Endothelial cell of umbilical vein (primary cell): ENCODE results near the gene ITGA11. TPM values are rescaled to one million over a fixed set of nuclear protein-coding genes. Genes with fewer than 3 reads are reported as not detected.

ENCODE experiments used
- BruUV-seq: library from RNA; stranded (reverse); fragments of 400-500 nt; replicated peaks from 2 replicates; lab custom pipeline; 2021; lab: Mats Ljungman, UMichigan
- CTCF ChIA-PET: fragments of 300-600, 350-600 bp; sonication (Branson Sonifier 250); formaldehyde crosslinking; loops from one replicate; lab custom pipeline; 2021; ENCODE audit warnings: antibody characterized with exemption, inconsistent platforms; lab: Charles Lee
- POLR2A ChIA-PET: fragments of 300-600, 350-600 bp; sonication (Branson Sonifier 250); formaldehyde crosslinking; loops from one replicate; lab custom pipeline; 2021; ENCODE audit warnings: antibody characterized with exemption, inconsistent platforms; lab: Charles Lee
- DNase-seq: peaks from one replicate; pipeline ENCODE4 v3.0.0-alpha.2; 2011; ENCODE audit warnings: low read depth, low spot score
- FAIRE-seq: peaks from 2 replicates; lab custom pipeline; 2011; peaks lifted over from hg19 to GRCh38; lab: Jason Lieb, UNC
- H2AFZ ChIP-seq: 2 replicates; pipeline ENCODE4 v1.6.0; 2012; ENCODE audit warnings: low read depth, low read length, control low read depth, inconsistent platforms
- H3K27ac ChIP-seq: 2 replicates; pipeline ENCODE4 v1.5.1; 2011; ENCODE audit warnings: low read depth, mild to moderate bottlenecking, control low read depth, low read length, moderate library complexity; ENCODE audit not compliant: insufficient read depth
- H3K27me3 ChIP-seq, 2 experiments: 2 replicates each; pipeline versions ENCODE4 v1.6.0 to v1.6.1; 2011; ENCODE audit warnings: low read length in 2 of 2, mixed read lengths in 1 of 2; ENCODE audit not compliant: control insufficient read depth in 2 of 2, insufficient read depth in 2 of 2
- H3K36me3 ChIP-seq, 2 experiments: 2 replicates in 1 of 2; 3 replicates in 1 of 2; pipeline ENCODE4 v1.5.1; 2011; ENCODE audit warnings: low read length in 2 of 2, mild to moderate bottlenecking in 1 of 2, moderate library complexity in 1 of 2; ENCODE audit not compliant: control insufficient read depth in 2 of 2, insufficient read depth in 2 of 2; ENCODE audit errors: extremely low read depth in 1 of 2
- H3K4me1 ChIP-seq: 3 replicates; pipeline ENCODE4 v1.5.1; 2011; ENCODE audit warnings: mild to moderate bottlenecking, low read length; ENCODE audit not compliant: control insufficient read depth, insufficient read depth; ENCODE audit errors: extremely low read depth
- H3K4me2 ChIP-seq: 2 replicates; pipeline ENCODE4 v1.6.1; 2011; ENCODE audit warnings: low read length, control low read depth, mixed read lengths; ENCODE audit not compliant: insufficient read depth
- H3K4me3 ChIP-seq, 3 experiments: fragments of 200-600 bp in 1 of 3; sonication (generic), shearing (Covaris generic) in 1 of 3; replicated peaks in 1 of 3; 2 replicates each; pipeline ENCODE4 v1.5.1; 2011 to 2016; ENCODE audit warnings: control low read depth in 3 of 3, low read length in 3 of 3, mild to moderate bottlenecking in 2 of 3, inconsistent platforms in 1 of 3, low read depth in 1 of 3, moderate library complexity in 1 of 3; ENCODE audit not compliant: insufficient read depth in 1 of 3
- H3K79me2 ChIP-seq: 2 replicates; pipeline ENCODE4 v1.6.0; 2012; ENCODE audit warnings: low read length, inconsistent platforms; ENCODE audit not compliant: control insufficient read depth, insufficient read depth
- H3K9ac ChIP-seq: replicated peaks from 2 replicates; pipeline ENCODE3; 2011; ENCODE audit warnings: low read length, control low read depth; ENCODE audit not compliant: insufficient read depth; ENCODE audit errors: extremely low read depth
- H3K9me1 ChIP-seq: replicated peaks from 3 replicates; pipeline ENCODE4 v1.6.0; 2011; ENCODE audit warnings: mild to moderate bottlenecking, low read length; ENCODE audit not compliant: control insufficient read depth, insufficient read depth; ENCODE audit errors: extremely low read depth
- H3K9me3 ChIP-seq: replicated peaks from 2 replicates; pipeline ENCODE4 v1.5.1; 2012; ENCODE audit warnings: low read length, inconsistent platforms; ENCODE audit not compliant: control insufficient read depth, insufficient read depth
- H4K20me1 ChIP-seq: replicated peaks from 2 replicates; pipeline ENCODE3; 2011; ENCODE audit warnings: mild to moderate bottlenecking, low read length; ENCODE audit not compliant: control insufficient read depth, insufficient read depth; ENCODE audit errors: extremely low read depth
- EZH2 ChIP-seq: IDR thresholded peaks from 2 replicates; pipeline ENCODE4 v1.6.1; 2012; ENCODE audit warnings: borderline replicate concordance, low read depth, mild to moderate bottlenecking, moderate library complexity, low read length, inconsistent platforms; ENCODE audit not compliant: severe bottlenecking
- FOS ChIP-seq: IDR thresholded peaks from 2 replicates; pipeline ENCODE4 v1.6.1; 2011; ENCODE audit warnings: mild to moderate bottlenecking, low read length, moderate library complexity, borderline replicate concordance; ENCODE audit not compliant: insufficient read depth
- GATA2 ChIP-seq: IDR thresholded peaks from 2 replicates; pipeline ENCODE4 v1.7.0; 2011; ENCODE audit warnings: low read depth, mild to moderate bottlenecking, moderate library complexity, mixed read lengths, low read length; ENCODE audit not compliant: insufficient read length, insufficient read depth
- JUN ChIP-seq: IDR thresholded peaks from 2 replicates; pipeline ENCODE4 v1.6.1; 2011; ENCODE audit warnings: borderline replicate concordance, low read depth; ENCODE audit not compliant: insufficient read length, insufficient read depth
- MYC ChIP-seq: IDR thresholded peaks from one replicate; pipeline ENCODE4 v1.6.1; 2011; ENCODE audit warnings: mild to moderate bottlenecking, low read depth, low read length
- POLR2A ChIP-seq: IDR thresholded peaks from 2 replicates; pipeline ENCODE4 v1.6.1; 2012; ENCODE audit warnings: low read depth, mild to moderate bottlenecking, control low read depth, low read length
- POLR2AphosphoS5 ChIP-seq: IDR thresholded peaks from 2 replicates; pipeline ENCODE4 v1.6.1; 2012; ENCODE audit warnings: low read depth, mild to moderate bottlenecking, control low read depth, low read length, moderate library complexity; ENCODE audit not compliant: insufficient read depth
- dilution Hi-C: fragments of 300-500 bp; cut with MboI; formaldehyde crosslinking; loops from one replicate; pipeline ENCODE4 v1.15.0; 2019; ENCODE audit warnings: low sequenced_read_pairs; ENCODE audit not compliant: extremely low pct_ligation_motif_present
- intact Hi-C: fragments of 100-400 bp; cut with micrococcal nuclease; formaldehyde crosslinking; loops from one replicate; pipeline ENCODE4 v1.10.0; 2022
- polyA plus RNA-seq, 4 experiments: library from polyadenylated mRNA; depleted of rRNA in 3 of 4; stranded (reverse) in 3 of 4; unstranded in 1 of 4; fragments of >200 nt; gene quantifications; 2 replicates each; pipeline versions ENCODE4 v1.2.1 to v1.2.3, GENCODE V29; 2011 to 2012; ENCODE audit warnings: missing spikeins in 1 of 4
- total RNA-seq: library from RNA; stranded (reverse); gene quantifications from 2 replicates; pipeline ENCODE4 v1.2.3, GENCODE V29; 2021
- TF ChIP-seq, protein P1 (sequence below), 2 donors: IDR thresholded peaks; 1 replicate in 1 of 2; 2 replicates in 1 of 2; pipeline ENCODE4 v1.5.1; 2011; ENCODE audit warnings: low read length in 2 of 2, mild to moderate bottlenecking in 2 of 2, moderate library complexity in 2 of 2, control low read depth in 1 of 2, inconsistent platforms in 1 of 2, low read depth in 1 of 2; ENCODE audit not compliant: insufficient read depth in 1 of 2; ENCODE audit errors: extremely low read depth in 1 of 2
- TF ChIP-seq, protein P2 (sequence below): IDR thresholded peaks from 2 replicates; pipeline ENCODE4 v1.6.1; 2011; ENCODE audit not compliant: insufficient read depth, insufficient read length

The ITGA11 gene
- total and polyA plus RNA-seq, 2 donors (not counting 3 experiments of a cell fraction or from before 2014, with no cell fraction given), result 0.18 to 1.0 TPM

DNA sequence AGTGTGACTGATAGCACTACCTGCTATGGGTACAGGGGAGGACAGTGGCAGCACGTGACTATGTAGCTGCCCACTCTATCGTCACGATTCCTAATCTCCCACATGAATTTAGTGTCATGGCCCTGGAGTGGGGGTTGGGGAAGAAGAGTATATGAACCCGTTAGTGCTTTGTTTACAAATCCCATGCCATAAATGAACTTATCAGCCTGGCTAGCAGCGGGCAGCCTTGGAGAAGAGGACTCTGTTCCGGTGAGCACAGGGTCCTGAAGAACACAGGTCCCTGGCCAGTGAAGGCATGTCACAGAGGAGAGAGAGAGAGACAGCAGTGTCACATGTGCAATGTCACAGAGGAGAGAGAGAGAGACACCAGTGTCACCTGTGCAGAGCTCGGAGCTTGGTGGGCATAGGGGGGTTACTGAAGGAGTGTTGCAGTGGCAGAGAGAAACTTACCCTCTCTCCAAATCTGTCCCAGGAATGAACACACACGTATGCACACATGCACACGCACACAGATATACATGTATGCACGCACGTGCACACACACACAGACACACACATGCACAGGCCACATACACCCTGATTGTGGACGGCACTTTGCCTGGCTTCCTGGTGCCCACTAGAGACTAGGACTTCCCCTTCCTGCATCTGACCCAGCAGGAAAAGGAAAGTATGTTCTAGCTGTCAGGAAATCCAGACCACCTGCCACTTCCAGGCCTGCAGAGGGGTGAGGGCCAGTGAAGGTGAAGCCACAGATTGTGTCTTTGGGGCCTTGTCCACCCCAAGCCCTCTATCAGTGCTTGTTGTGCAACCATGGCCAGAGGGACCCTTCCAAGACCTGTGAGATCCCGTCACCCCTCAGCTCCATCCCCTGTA is 26.3 kb downstream of the ITGA11 start:
- no TSS peak for BruUV-seq
- H3K4me2 ChIP-seq, result no peak overlapping the region
- H2AFZ ChIP-seq, result no peak overlapping the region
- H3K9ac ChIP-seq, result no peak overlapping the region
- no peak overlapping the region for H3K27ac ChIP-seq
- ChIA-PET POLR2A (no interaction called here), CTCF (no interaction called here)
- DNase-seq (no peak), FAIRE-seq (no peak)
- TF ChIP-seq FOS (no peak), POLR2AphosphoS5 (no peak), POLR2A (no peak), GATA2 (no peak), MYC (no peak), JUN (no peak), EZH2 (no peak)
- TF ChIP-seq, protein P1, sequence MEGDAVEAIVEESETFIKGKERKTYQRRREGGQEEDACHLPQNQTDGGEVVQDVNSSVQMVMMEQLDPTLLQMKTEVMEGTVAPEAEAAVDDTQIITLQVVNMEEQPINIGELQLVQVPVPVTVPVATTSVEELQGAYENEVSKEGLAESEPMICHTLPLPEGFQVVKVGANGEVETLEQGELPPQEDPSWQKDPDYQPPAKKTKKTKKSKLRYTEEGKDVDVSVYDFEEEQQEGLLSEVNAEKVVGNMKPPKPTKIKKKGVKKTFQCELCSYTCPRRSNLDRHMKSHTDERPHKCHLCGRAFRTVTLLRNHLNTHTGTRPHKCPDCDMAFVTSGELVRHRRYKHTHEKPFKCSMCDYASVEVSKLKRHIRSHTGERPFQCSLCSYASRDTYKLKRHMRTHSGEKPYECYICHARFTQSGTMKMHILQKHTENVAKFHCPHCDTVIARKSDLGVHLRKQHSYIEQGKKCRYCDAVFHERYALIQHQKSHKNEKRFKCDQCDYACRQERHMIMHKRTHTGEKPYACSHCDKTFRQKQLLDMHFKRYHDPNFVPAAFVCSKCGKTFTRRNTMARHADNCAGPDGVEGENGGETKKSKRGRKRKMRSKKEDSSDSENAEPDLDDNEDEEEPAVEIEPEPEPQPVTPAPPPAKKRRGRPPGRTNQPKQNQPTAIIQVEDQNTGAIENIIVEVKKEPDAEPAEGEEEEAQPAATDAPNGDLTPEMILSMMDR (IDR thresholded peaks at IDR 0.05; ENCODE audit: extremely low read depth in 1 of 2, insufficient read depth in 1 of 2, low read depth in 1 of 2, low read length in 2 of 2), result no peak
- TF ChIP-seq, protein P2, sequence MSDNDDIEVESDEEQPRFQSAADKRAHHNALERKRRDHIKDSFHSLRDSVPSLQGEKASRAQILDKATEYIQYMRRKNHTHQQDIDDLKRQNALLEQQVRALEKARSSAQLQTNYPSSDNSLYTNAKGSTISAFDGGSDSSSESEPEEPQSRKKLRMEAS, result no peak
- H3K4me3 ChIP-seq, result no peak overlapping the region
- H3K9me1 ChIP-seq, result no peaks in the 10 kb centered on the region
- intact Hi-C loops (no loop called here), dilution Hi-C loops (no loop called here)
- no peaks in the 10 kb centered on the region for H4K20me1 ChIP-seq
- H3K4me1 ChIP-seq, result no peaks in the 10 kb centered on the region
- peaks cover 0 to 6% of the 10 kb centered on the region in 2 experiments for H3K27me3 ChIP-seq
- no peaks in the 10 kb centered on the region for H3K36me3 ChIP-seq
- H3K9me3 ChIP-seq, result no peaks in the 10 kb centered on the region
- H3K79me2 ChIP-seq, result no peaks in the 10 kb centered on the region
